ENCODE data around the gene PELI1. TPM values are rescaled to one million over a fixed set of nuclear protein-coding genes. Genes with fewer than 3 reads are reported as not detected.

PELI1 gene
- 8.4 and 10.8 TPM in 2 replicates for total RNA-seq

GRCh38 chr2:64144057-64145013, at the start of gene PELI1:
PELI1 (minus strand) TSS chr2:64144420; CDS start chr2:64108310, 36,110 bp downstream.
- H3K4me3 ChIP-seq (ENCODE audit: low read depth, low read length) = peak within 1 kb of the TSS; percentile 79
- peak; percentile 9 for TF ChIP-seq CTCF (IDR thresholded peaks at IDR 0.05; ENCODE audit: insufficient read depth, low read depth, low read length)
- peak; percentile 97 for DNase-seq (ENCODE audit: low read depth)

GRCh38 chr2:64193491-64193890, 49.3 kb upstream of the PELI1 start:
- no peak overlapping the region for H3K4me3 ChIP-seq (ENCODE audit: low read depth, low read length)
- no peak for TF ChIP-seq CTCF (IDR thresholded peaks at IDR 0.05; ENCODE audit: insufficient read depth, low read depth, low read length)
- DNase-seq (ENCODE audit: low read depth) = no peak

GRCh38 chr2:64192664-64193105, 48.5 kb upstream of the PELI1 start:
- TF ChIP-seq CTCF (IDR thresholded peaks at IDR 0.05; ENCODE audit: insufficient read depth, low read depth, low read length) = no peak
- no peak overlapping the region for H3K4me3 ChIP-seq (ENCODE audit: low read depth, low read length)
- DNase-seq (ENCODE audit: low read depth) = peak; percentile 85

- no peak for DNase-seq (ENCODE audit: low read depth)
- H3K4me3 ChIP-seq (ENCODE audit: low read depth, low read length) = no peak overlapping the region
- TF ChIP-seq CTCF (IDR thresholded peaks at IDR 0.05; ENCODE audit: insufficient read depth, low read depth, low read length) = no peak
Measured at GRCh38 chr2:64192125-64192479, 47.9 kb upstream of the PELI1 start.

GRCh38 chr2:64189586-64189985, 45.4 kb upstream of the PELI1 start:
- TF ChIP-seq CTCF (IDR thresholded peaks at IDR 0.05; ENCODE audit: insufficient read depth, low read depth, low read length) = no peak
- DNase-seq (ENCODE audit: low read depth) = no peak
- no peak overlapping the region for H3K4me3 ChIP-seq (ENCODE audit: low read depth, low read length)

- DNase-seq (ENCODE audit: low read depth) = no peak
- no peak for TF ChIP-seq CTCF (IDR thresholded peaks at IDR 0.05; ENCODE audit: insufficient read depth, low read depth, low read length)
- H3K4me3 ChIP-seq (ENCODE audit: low read depth, low read length) = no peak overlapping the region
Measured at GRCh38 chr2:64189167-64189566, 44.9 kb upstream of the PELI1 start.
